ENCODE results near the gene STPG4. TPM values are rescaled to one million over a fixed set of nuclear protein-coding genes. Genes with fewer than 3 reads are reported as not detected.

The STPG4 gene
- total RNA-seq, 1 experiment from 2014 or later = 8.7 TPM

DNA sequence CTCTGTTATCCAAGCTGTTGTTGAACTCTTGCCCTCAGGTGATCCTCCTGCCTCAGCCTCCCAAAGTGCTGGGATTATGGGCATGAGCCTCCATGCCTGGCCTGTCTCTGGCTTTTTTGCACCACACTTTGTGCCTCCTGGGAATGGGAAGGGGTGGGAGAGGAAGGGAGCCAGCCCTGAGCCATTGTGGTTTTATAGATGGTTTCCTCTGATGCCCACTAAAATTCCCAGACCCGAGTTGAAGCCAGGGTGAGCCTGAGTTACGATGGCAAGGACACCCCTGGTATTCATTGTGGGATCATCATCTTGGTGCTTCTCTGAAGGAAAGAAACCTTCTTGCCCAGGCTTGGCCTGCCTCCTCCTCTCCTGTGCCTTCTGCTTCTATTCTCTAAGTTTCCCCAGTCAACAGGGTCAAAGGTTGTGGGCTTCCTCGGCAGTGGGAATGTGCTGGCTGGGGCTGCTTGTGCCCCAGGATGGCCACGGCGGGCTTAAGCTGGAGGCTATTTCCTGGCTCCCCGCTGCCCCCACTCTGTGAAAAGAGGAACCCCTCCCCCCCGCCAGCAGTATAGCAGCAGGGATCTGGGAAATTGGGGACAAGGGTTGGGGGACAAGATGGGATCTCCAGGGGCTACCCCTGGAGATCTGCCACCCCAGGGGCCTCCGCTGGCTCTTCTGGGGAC, 106.2 kb downstream of the STPG4 start:
- no peak overlapping the region for H3K27ac ChIP-seq
- DNase-seq = no peak
- H3K4me3 ChIP-seq = no peak overlapping the region
- no peak overlapping the region for H2AFZ ChIP-seq
- intact Hi-C loops (cut with micrococcal nuclease; ENCODE audit: unreplicated experiment) = no loop called here
- no peaks in the 10 kb centered on the region for H3K9me3 ChIP-seq (ENCODE audit: insufficient read depth, low read depth)
- no peak for TF ChIP-seq EZH2 (IDR thresholded peaks at IDR 0.05; ENCODE audit: low read depth)
- TF ChIP-seq, protein P1, sequence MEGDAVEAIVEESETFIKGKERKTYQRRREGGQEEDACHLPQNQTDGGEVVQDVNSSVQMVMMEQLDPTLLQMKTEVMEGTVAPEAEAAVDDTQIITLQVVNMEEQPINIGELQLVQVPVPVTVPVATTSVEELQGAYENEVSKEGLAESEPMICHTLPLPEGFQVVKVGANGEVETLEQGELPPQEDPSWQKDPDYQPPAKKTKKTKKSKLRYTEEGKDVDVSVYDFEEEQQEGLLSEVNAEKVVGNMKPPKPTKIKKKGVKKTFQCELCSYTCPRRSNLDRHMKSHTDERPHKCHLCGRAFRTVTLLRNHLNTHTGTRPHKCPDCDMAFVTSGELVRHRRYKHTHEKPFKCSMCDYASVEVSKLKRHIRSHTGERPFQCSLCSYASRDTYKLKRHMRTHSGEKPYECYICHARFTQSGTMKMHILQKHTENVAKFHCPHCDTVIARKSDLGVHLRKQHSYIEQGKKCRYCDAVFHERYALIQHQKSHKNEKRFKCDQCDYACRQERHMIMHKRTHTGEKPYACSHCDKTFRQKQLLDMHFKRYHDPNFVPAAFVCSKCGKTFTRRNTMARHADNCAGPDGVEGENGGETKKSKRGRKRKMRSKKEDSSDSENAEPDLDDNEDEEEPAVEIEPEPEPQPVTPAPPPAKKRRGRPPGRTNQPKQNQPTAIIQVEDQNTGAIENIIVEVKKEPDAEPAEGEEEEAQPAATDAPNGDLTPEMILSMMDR (conservative IDR thresholded peaks at IDR 0.05) = no peak
- no peaks in the 10 kb centered on the region for H3K27me3 ChIP-seq (ENCODE audit: insufficient read depth, low read depth)
- no peak overlapping the region for H3K4me2 ChIP-seq
- no TSS peak for BruUV-seq (replicated peaks)
- H4K20me1 ChIP-seq (ENCODE audit: insufficient read depth) = no peaks in the 10 kb centered on the region
- peaks cover 9% of the 10 kb centered on the region; the same call in 1 of the 2 replicates for H3F3A ChIP-seq (ENCODE audit: insufficient read depth, low read depth)
- H3K4me1 ChIP-seq (replicated peaks; ENCODE audit: insufficient read depth) = peaks cover 17% of the 10 kb centered on the region
- peaks cover 3% of the 10 kb centered on the region; the same call in 1 of the 2 replicates for H3K79me2 ChIP-seq (ENCODE audit: low read depth)
- H3K9me2 ChIP-seq (ENCODE audit: insufficient read depth) = no peaks in the 10 kb centered on the region
- H3K36me3 ChIP-seq (ENCODE audit: low read depth) = peaks cover 22% of the 10 kb centered on the region; the same call in 1 of the 2 replicates
- POLR2A ChIA-PET (ENCODE audit: unreplicated experiment) = no interaction called here
- CTCF ChIA-PET = no interaction called here

DNA sequence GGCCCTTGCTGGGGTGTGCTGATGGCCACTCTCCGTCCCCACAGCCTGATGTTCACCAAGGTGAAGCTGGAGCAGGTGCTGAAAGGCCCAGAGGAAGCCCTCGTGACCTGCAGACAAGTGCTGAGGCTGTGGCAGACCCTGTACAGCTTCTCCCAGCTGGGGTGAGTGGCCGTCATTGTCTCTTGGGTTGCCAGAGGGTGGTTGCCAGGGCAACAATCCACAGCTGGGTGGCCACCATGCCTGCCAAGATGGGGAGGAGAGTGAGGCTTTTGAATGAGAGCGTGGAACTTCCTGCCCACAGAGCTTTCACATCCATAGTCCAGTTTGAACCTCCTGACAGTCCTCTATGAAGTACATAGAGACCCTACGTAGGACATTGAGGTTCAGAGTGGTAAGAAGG, 108.8 kb downstream of the STPG4 start:
- CTCF ChIA-PET = no interaction called here
- POLR2A ChIA-PET (ENCODE audit: unreplicated experiment) = no interaction called here
- TF ChIP-seq EZH2 (IDR thresholded peaks at IDR 0.05; ENCODE audit: low read depth) = no peak
- TF ChIP-seq, protein P1 (conservative IDR thresholded peaks at IDR 0.05) = no peak

DNA sequence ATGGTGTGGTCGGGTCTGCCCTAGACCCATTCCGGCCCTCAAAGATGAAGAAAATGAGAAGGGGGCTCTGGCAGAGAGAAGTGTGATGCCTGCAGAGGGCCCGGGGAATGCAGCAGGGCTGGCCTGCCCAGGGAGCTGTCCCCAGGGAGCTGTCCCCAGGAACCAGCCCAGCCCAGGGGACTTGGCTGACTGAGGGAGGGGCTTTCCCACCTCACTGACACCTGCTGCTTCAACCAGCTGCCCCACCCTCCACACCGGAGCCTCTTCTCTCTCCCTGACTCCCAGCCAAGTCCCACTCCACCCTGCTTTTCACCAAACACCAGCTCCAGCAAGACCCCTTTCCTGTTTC, 111.2 kb downstream of the STPG4 start:
- Histone ChIP-seq H2AFZ (no peak overlapping the region), H4K20me1 (ENCODE audit: insufficient read depth) (no peaks in the 10 kb centered on the region), H3K27me3 (ENCODE audit: insufficient read depth, low read depth) (no peaks in the 10 kb centered on the region), H3K4me1 (replicated peaks; ENCODE audit: insufficient read depth) (peaks cover 63% of the 10 kb centered on the region), H3F3A (ENCODE audit: insufficient read depth, low read depth) (peaks cover 38% of the 10 kb centered on the region), H3K36me3 (ENCODE audit: low read depth) (peaks cover 13% of the 10 kb centered on the region), H3K9me2 (ENCODE audit: insufficient read depth) (no peaks in the 10 kb centered on the region), H3K9me3 (ENCODE audit: insufficient read depth, low read depth) (no peaks in the 10 kb centered on the region), H3K79me2 (ENCODE audit: low read depth) (peaks cover 24% of the 10 kb centered on the region), H3K4me3 (no peak overlapping the region), H3K27ac (peak overlapping the region; percentile 89), H3K4me2 (peak overlapping the region; percentile 78)
- ChIA-PET CTCF (interaction anchor here (0.6 to 1.5 kb wide), 5 partner anchors 12 to 279 kb away, joined by 3 to 4 read pairs (median 3); no protein-coding TSS in a partner anchor), POLR2A (ENCODE audit: unreplicated experiment) (interaction anchor here (0.5 to 1.0 kb wide), 7 partner anchors 14 to 1924 kb away, joined by 3 to 10 read pairs (median 3); no protein-coding TSS in a partner anchor)
- BruUV-seq (replicated peaks) = TSS peak; percentile 81
- TF ChIP-seq EZH2 (IDR thresholded peaks at IDR 0.05; ENCODE audit: low read depth) = no peak
- TF ChIP-seq, protein P1 (conservative IDR thresholded peaks at IDR 0.05) = no peak
- no peak for DNase-seq
- intact Hi-C loops (cut with micrococcal nuclease; ENCODE audit: unreplicated experiment) = loop anchor here (1.0 kb wide), 3 partner anchors 25 to 32 kb away; no protein-coding TSS in a partner anchor

More for the DNA sequence above, 108.8 kb downstream of the STPG4 start:
- peaks cover 42% of the 10 kb centered on the region for H3K4me1 ChIP-seq (replicated peaks; ENCODE audit: insufficient read depth)
- no peak overlapping the region for H2AFZ ChIP-seq
- H3K9me2 ChIP-seq (ENCODE audit: insufficient read depth) = no peaks in the 10 kb centered on the region
- H3K4me2 ChIP-seq = no peak overlapping the region
- intact Hi-C loops (cut with micrococcal nuclease; ENCODE audit: unreplicated experiment) = no loop called here
- H3K9me3 ChIP-seq (ENCODE audit: insufficient read depth, low read depth) = no peaks in the 10 kb centered on the region
- H4K20me1 ChIP-seq (ENCODE audit: insufficient read depth) = no peaks in the 10 kb centered on the region
- peaks cover 34% of the 10 kb centered on the region for H3F3A ChIP-seq (ENCODE audit: insufficient read depth, low read depth)
- H3K36me3 ChIP-seq (ENCODE audit: low read depth) = peaks cover 19% of the 10 kb centered on the region
- H3K4me3 ChIP-seq = no peak overlapping the region
- no peak overlapping the region for H3K27ac ChIP-seq
- H3K27me3 ChIP-seq (ENCODE audit: insufficient read depth, low read depth) = no peaks in the 10 kb centered on the region
- no TSS peak for BruUV-seq (replicated peaks)
- peaks cover 13% of the 10 kb centered on the region; the same call in 1 of the 2 replicates for H3K79me2 ChIP-seq (ENCODE audit: low read depth)
- DNase-seq = no peak
